SU-DHL-6 (cell line): ENCODE measurements around the gene SUGCT.

Source experiments
- H2AFZ ChIP-seq: fragments of 200-600 bp; sonication (generic); 2 replicates; pipeline ENCODE4 v1.6.1; 2014; ENCODE audit warnings: low read depth, mild to moderate bottlenecking, moderate library complexity, mixed read lengths, antibody characterized with exemption, low read length; ENCODE audit not compliant: severe bottlenecking
- H3F3A ChIP-seq: fragments of 200-600 bp; shearing (Covaris generic); 2 replicates; pipeline ENCODE4 v1.6.0; 2016; ENCODE audit warnings: antibody characterized with exemption, mild to moderate bottlenecking; ENCODE audit not compliant: insufficient read depth
- H3K27ac ChIP-seq: fragments of 200-600 bp; sonication (generic); 2 replicates; pipeline ENCODE4 v1.5.1; 2016; ENCODE audit warnings: low read depth, mild to moderate bottlenecking, low read length, moderate library complexity, mixed read lengths
- H3K27me3 ChIP-seq: fragments of 200-600 bp; sonication (generic), shearing (Covaris generic); 2 replicates; pipeline ENCODE4 v1.6.0; 2014; ENCODE audit warnings: mild to moderate bottlenecking, low read length
- H3K36me3 ChIP-seq: fragments of 200-600 bp; sonication (generic); 2 replicates; pipeline ENCODE4 v1.6.1; 2014; ENCODE audit warnings: mild to moderate bottlenecking, low read length, mixed read lengths
- H3K4me2 ChIP-seq: fragments of 300-600, 200-600 bp; shearing (Covaris generic), sonication (generic); 2 replicates; pipeline ENCODE4 v1.6.0; 2014; ENCODE audit warnings: low read length, low read depth, mild to moderate bottlenecking; ENCODE audit not compliant: poor library complexity, severe bottlenecking
- H3K4me3 ChIP-seq: fragments of 200-600 bp; sonication (generic); 2 replicates; pipeline ENCODE4 v1.5.1; 2014; ENCODE audit warnings: antibody characterized with exemption, low read length, mild to moderate bottlenecking, mixed read lengths; ENCODE audit not compliant: insufficient read depth, poor library complexity, severe bottlenecking
- H3K79me2 ChIP-seq: fragments of 200-600 bp; sonication (generic); 2 replicates; pipeline ENCODE4 v1.6.1; 2014; ENCODE audit warnings: mild to moderate bottlenecking, low read length, moderate library complexity; ENCODE audit not compliant: insufficient read depth
- H3K9ac ChIP-seq: fragments of 200-600 bp; sonication (generic); 2 replicates; pipeline ENCODE4 v1.7.0; 2014; ENCODE audit warnings: mild to moderate bottlenecking, low read length
- H3K9me2 ChIP-seq: fragments of 200-600 bp; sonication (generic); replicated peaks from 2 replicates; pipeline ENCODE4 v1.6.1; 2014; ENCODE audit warnings: low read length; ENCODE audit not compliant: insufficient read depth
- H3K9me3 ChIP-seq: fragments of 200-600 bp; sonication (generic); 2 replicates; pipeline ENCODE4 v1.6.1; 2014; ENCODE audit warnings: low read length, mixed read lengths; ENCODE audit not compliant: insufficient read depth
- H4K20me1 ChIP-seq: fragments of 200-600 bp; sonication (generic); 2 replicates; pipeline ENCODE4 v1.6.1; 2014; ENCODE audit warnings: low read depth, mild to moderate bottlenecking, antibody characterized with exemption, low read length, moderate library complexity, mixed read lengths
- CTCF ChIP-seq: fragments of 200-600 bp; sonication (generic); IDR thresholded peaks from one replicate; pipeline ENCODE4 v1.5.1; 2017; ENCODE audit warnings: antibody characterized with exemption, mild to moderate bottlenecking, low read length, moderate library complexity; ENCODE audit not compliant: insufficient read depth, poor library complexity, severe bottlenecking
- EZH2phosphoT487 ChIP-seq: fragments of 200-600 bp; sonication (generic), shearing (Covaris generic); conservative IDR thresholded peaks from 2 replicates; pipeline ENCODE4 v1.6.1; 2018; ENCODE audit warnings: mild to moderate bottlenecking, antibody characterized with exemption, low read length, moderate library complexity, mixed read lengths

Gene SUGCT

GRCh38 chr7:40698921-40699260 lies 564.1 kb downstream of the SUGCT start:
- TF ChIP-seq EZH2phosphoT487 (no peak), CTCF (no peak)
- Histone ChIP-seq H3K27me3 (no peaks in the 10 kb centered on the region), H3K9me2 (no peaks in the 10 kb centered on the region), H3K79me2 (no peaks in the 10 kb centered on the region), H3K9me3 (no peaks in the 10 kb centered on the region), H4K20me1 (no peaks in the 10 kb centered on the region), H3K4me2 (no peak overlapping the region), H3K36me3 (no peaks in the 10 kb centered on the region), H3K9ac (no peak overlapping the region), H3K4me3 (no peak overlapping the region), H3K27ac (no peak overlapping the region), H3F3A (no peaks in the 10 kb centered on the region), H2AFZ (no peak overlapping the region)

- no peak overlapping the region for H3K27ac ChIP-seq
- no peaks in the 10 kb centered on the region for H3K79me2 ChIP-seq
- no peaks in the 10 kb centered on the region for H3K36me3 ChIP-seq
- no peak overlapping the region for H3K9ac ChIP-seq
- no peaks in the 10 kb centered on the region for H3K9me3 ChIP-seq
- H2AFZ ChIP-seq: peak overlapping the region; percentile 3
- H4K20me1 ChIP-seq: no peaks in the 10 kb centered on the region
- H3K27me3 ChIP-seq: no peaks in the 10 kb centered on the region
- H3F3A ChIP-seq: no peaks in the 10 kb centered on the region
- H3K4me3 ChIP-seq: no peak overlapping the region
- TF ChIP-seq CTCF (no peak), EZH2phosphoT487 (no peak)
- H3K4me2 ChIP-seq: no peak overlapping the region
- H3K9me2 ChIP-seq: no peaks in the 10 kb centered on the region
These were observed 566.0 kb downstream of the SUGCT start for GRCh38 chr7:40700653-40701421.

- no peak overlapping the region for H3K27ac ChIP-seq
- H3F3A ChIP-seq: no peaks in the 10 kb centered on the region
- H3K36me3 ChIP-seq: no peaks in the 10 kb centered on the region
- no peaks in the 10 kb centered on the region for H3K27me3 ChIP-seq
- H3K9ac ChIP-seq: no peak overlapping the region
- no peak overlapping the region for H3K4me3 ChIP-seq
- H3K79me2 ChIP-seq: no peaks in the 10 kb centered on the region
- H2AFZ ChIP-seq: no peak overlapping the region
- H3K9me3 ChIP-seq: no peaks in the 10 kb centered on the region
- H3K4me2 ChIP-seq: no peak overlapping the region
- H3K9me2 ChIP-seq: no peaks in the 10 kb centered on the region
- no peak for TF ChIP-seq EZH2phosphoT487
- TF ChIP-seq CTCF: no peak
- H4K20me1 ChIP-seq: no peaks in the 10 kb centered on the region
These were observed 567.2 kb downstream of the SUGCT start for GRCh38 chr7:40701836-40702551.
